GM18507 (cell line): ENCODE measurements around the gene CERS3.

ENCODE experiments used
- DNase-seq: peaks from one replicate; pipeline ENCODE4 v3.0.0; 2011; ENCODE audit warnings: low read depth; ENCODE audit not compliant: insufficient read length; ENCODE audit errors: extremely low spot score
- FAIRE-seq: peaks from 2 replicates; lab custom pipeline; 2011; peaks lifted over from hg19 to GRCh38; lab: Jason Lieb, UNC

CERS3 gene

DNA sequence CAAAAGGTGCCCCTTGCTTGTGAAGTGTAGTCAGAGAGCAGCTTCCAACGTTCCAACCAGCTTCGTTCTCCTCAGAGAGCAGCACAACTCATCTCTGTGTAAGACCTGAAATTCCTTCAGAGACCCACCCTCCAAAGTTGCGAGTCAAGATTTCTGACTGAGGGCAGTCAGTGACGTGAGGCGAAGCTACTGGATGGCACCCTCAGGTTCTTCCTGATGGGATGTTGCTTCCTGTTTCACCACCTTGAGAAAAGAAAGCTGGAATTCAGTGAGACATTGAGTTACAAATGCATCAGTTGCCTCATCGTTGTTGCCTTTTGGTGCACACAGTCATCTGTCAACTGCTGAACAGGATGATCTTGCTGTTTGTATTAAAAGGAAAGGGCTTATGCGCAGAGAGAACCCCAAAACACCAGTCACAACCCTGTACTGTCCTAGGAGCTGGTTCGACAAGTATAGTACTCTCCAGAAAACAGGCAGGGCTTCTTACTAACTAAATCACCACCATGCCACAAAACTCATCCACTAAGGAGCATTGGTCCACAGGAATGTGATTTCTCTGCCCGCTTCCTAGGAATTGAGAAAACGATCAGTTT is at the start of gene CERS3:
TSS of gene CERS3 (minus strand) at position 118 of the 596 bp plus-strand sequence. CDS start 27,101 bp downstream, outside the sequence.
- DNase-seq = no peak
- no peak for FAIRE-seq

DNA sequence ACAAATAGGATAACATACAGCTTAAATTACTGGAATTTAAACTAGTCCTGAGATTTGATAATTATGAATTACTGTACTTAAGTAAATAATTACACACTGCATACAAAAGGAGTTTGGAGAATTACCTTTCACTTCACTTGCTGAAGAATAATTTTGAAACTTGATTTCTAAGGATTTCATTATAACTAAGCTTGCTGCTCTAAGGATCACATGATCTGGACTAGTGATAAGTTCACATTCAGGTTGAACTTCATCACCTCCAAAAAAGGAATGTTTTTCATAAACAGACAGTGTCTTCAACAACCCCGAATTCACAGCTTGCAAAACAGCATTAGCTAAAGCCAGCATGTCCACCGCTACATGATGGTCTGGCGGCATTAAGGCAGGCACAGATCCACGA is 44.8 kb upstream of the CERS3 start:
- DNase-seq (no peak), FAIRE-seq (no peak)

DNA sequence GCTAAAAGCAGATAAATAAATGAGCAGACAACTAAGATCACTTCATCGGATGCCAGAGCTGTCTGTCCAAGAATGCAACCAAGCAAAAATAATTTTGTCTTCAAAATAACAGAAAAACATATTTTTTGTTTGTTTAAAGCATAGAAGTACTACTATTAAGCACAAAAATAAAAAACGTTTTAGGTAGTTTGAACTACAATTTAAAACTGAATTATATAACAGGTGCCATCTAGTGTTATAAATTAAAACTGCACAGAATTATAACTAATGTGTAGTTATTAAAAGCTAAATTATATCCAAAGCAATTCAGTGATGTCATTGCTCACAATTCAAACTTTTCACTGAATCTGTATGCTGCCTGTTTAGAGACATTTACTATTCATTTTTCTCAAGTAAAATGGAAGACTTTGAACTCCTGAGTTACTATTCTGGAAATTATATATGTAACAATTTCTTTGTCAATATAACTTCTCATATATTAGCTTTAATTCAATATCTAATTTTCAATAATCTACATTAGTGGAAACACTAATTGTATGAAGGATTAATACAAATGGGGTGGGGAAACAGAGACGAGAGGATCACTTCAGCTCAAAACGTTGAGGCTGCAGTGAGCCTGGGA is 43.7 kb upstream of the CERS3 start:
- peak; percentile 29 for FAIRE-seq
- DNase-seq = no peak

DNA sequence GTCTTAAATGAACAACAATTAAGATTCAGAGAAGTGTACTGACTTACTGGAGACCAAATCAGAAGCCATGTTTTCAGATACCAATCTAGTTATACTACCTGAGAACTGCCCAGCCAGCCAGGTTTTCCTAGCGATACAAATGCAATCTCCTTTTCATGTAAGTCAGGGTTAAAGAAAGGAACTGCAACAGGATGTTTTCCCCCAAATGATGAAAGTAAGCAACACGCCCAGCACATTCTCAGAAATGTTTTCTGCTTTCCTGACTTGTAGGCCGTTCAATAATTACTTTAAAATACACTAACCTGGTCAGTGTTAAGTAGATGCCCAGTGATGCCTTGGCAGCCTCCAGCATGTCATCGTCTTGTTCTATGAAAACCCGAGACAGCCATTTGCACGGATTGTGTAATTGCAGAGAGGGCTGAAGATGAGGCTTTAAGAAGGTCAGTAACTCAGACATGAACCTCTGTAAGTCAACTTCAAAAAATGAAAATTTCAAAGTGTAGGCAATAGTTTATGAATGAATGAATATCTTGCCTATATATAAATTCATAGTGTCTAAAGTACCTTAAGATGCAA is 42.9 kb upstream of the CERS3 start:
- no peak for FAIRE-seq
- DNase-seq = no peak

DNA sequence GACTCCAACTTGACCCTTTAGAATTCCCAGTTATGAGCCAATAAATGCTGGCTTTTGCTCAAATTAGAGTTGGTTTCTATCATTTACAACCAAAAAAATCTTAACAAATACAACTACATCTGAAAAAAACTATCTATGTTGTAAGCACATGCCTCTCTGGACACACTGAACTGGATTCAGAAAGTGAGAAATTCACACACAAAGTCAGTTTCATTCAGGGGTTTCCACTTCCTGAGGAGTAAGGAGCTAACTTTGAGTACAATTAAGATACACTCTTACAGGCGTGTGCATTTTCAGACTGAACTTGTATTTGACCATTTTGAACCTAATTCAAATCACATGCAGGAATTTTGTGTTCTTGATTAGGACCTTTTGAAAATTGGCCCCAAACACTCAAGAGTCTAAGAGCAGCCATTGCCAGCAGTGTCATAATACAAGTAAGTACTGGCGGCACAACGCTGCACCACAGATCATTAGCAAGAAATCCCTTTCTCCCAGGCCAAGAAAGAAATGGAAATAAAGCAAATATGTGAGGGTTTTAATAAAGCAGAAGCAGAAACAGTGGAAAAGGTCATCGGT is 42.1 kb upstream of the CERS3 start:
- DNase-seq (no peak), FAIRE-seq (no peak)

DNA sequence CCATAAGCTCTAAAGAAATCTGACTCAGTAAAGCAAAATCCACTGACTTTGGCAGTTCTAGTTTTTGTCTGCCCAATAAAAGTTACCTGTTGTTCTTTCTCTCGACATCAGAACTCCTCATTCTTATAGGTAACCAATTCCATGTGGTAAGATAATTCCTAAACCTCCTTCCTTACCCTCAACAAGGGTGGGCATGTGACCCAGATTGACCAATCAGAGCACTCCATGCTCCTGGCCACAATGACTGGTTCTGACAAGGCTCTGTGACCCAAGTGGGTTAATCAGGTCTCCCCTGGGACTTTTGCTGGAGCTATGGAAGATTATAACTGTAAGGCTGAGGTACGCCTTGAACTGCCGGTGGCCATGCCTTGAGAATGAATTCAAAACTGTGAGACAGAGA is 41.5 kb upstream of the CERS3 start:
- no peak for FAIRE-seq
- no peak for DNase-seq

DNA sequence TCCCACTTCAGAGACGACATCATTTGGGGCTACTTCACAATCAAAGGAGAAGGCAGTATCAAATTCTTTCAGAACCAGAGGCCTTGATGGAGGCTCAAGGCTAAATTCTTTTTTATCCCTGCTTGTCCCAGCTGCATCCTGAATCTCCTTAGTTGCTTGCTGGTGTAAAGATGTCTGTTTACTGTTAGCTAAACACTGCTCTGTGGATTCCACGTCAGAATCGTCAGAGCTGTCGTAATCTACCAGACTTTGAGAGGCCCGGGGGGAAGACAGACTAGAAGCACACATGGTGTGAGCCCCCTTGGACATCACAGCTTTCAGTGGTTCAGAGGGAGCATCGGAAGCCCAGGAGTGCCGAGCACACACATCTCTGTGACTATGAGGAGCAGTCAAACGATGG is 40.6 kb upstream of the CERS3 start:
- no peak for DNase-seq
- FAIRE-seq = no peak

DNA sequence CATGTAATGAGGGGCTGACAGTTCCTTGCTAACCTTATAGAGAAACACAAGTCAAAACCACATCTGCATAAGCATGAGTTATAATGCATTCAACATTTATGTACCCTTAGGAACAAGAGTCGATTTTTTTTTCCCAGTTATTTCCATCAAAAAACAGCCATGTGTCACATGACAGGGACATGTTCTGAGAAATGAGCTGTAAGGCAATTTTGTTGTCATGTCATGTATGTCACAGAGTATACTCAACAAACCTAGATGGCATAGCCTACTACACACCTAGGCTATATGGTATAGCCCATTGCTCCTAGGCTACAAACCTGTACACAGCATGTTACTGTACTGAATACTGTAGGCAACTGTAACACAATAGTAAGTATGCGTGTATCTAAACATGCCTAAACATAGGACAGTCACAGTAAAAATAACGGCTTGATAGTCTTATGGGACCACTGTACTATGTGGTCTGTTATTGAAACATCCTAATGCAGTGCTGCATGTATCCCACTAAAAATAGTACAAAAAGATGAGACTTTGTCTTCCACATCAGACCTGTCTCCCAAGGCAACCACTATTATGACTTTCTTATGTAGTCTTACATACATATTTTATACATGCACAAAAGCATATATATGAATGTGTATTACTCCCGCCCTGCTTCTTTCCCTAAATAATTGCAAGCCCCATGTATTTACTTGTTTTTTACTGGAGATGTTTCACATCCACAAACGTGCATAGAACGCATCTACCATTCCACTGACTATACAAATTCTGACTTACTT is 38.3 kb upstream of the CERS3 start:
- FAIRE-seq = no peak

DNA sequence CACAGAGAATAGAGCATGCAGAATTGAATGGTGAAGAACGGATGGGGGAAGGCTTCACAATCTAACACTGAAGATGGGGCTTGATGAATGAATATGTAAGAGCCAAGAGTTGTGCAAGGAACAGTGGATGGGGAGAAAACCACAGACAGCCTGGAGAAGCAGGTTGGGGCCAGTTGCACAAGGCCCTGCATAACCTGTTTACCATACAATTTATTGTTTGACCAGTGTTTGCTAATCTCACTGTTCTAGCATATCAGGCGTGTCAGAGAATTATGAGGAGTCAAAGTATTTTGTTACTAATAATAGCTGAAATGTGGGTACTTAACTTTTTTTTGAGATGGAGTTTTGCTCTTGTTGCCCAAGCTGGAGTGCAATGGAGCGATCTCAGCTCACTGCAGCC is 36.8 kb upstream of the CERS3 start:
- DNase-seq (no peak), FAIRE-seq (no peak)

More for the DNA sequence above, 38.3 kb upstream of the CERS3 start:
- no peak for DNase-seq

DNA sequence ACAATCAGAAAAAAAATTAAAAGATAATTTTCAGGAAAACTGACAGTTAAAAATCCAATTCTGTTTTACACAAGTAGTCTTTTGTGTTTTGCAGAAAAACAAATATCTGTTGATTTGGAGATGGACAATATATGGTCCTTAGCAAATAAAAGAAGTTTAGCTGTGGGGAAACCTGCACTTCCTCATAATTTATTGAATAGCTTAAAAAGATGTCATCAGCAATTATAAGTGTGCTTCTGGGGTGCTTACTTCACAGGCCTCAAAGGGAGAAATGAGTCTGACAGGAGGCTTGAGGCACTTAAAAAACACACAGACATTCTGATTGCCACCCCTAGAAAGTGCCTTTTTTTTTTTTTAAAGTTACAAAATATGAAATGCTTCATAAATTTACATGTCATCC is 31.6 kb upstream of the CERS3 start:
- DNase-seq (no peak), FAIRE-seq (no peak)

DNA sequence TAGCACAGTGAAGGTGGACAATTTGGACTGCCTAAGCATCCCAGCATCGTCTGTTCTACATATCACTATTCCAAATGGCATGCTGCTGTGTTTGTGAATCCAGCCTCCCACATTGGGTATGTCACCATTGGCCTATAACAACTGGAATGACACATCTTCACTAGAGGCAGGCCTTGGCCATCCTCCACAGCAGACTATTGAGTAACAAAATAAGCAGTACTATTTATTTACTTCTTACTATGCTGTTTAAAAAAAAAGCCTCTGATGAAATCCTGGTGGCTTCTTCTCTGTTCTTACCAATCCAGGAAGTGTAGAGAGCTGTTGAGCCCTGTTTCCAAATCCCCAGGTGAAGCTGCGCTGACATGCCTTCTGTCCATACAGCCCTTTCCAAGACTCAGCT is 30.6 kb upstream of the CERS3 start:
- FAIRE-seq (no peak), DNase-seq (no peak)

DNA sequence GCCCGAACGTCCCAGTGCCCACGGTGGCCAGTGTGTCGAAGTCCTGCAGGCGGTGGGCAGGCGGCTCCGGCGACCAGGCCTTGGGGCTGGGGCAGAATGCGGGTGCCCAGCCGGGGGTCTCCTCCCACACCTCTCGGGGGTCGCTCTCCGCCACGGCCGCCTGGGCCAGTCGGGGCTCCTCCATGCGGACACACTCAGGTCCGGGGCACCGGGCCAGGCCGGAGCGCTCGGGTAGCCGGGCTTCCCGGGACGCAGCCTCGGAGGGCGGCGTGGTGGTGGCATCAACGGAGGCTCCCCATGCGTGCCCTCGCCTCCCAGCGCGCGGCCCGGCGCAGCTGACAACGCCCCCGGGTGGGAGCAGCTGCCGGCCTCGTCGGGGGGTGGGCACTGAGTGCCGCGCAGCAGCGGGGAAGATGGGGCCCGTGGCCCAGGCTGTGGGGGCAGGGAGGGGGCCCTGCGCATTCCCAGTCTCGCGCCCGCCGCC is 30.1 kb upstream of the CERS3 start:
- FAIRE-seq (no peak), DNase-seq (no peak)

DNA sequence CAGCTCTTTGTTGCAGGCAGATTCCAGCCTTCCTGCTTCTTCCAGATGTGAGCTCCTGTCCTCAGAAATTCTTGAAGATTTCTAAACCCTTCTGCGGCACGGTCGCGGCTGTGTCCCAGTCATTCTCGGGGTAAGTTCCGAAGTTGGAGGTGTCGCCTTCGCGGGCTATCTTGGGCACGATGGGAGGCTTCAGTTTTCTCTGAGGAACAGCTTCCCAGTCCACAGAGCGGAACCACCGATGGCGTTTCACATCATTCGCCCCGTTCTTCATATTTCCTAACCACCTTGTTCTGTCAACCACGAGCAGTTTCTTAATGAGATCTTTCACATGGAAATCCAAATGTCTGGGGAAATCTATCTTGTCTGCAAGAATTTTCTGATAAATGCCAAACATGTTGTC is 24.7 kb upstream of the CERS3 start:
- DNase-seq = no peak
- FAIRE-seq = no peak

DNA sequence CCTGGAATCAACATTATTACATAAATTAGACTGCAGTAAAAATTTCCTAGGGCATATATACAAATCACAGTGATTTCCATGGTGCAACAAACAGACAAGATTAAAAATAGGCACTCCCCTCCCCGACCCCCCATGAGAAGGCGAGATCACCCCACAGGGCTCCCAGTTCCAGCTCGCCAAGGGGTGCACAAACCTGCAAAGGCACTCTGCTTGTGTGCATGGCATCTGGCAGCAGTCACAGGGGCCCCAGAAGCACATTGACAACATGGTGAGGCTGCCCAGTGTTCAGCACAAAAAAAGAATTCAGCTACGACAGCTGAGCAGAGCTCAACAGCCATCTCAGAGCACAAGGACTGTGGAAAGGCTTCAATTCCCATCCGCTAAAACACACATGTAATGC is 19.2 kb upstream of the CERS3 start:
- DNase-seq (no peak), FAIRE-seq (no peak)

DNA sequence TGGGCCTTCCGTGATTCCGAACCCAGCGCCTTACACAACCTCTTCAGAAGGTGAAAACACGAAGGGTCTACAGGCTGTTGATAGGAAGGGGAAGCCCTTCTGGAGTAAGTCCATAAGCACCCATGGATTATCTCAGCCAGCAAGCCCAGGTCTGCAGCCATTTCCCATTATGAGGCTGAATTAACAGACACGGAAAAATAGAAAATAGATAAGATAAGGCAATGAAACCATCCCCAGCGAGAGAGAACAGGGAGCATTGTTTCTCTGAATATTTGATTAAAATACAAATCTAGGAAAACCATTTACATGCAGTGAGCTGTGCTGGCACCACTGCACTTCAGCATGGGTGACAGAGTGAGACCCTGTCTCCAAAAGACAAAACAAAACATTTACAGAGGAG is 16.2 kb upstream of the CERS3 start:
- no peak for FAIRE-seq
- no peak for DNase-seq

DNA sequence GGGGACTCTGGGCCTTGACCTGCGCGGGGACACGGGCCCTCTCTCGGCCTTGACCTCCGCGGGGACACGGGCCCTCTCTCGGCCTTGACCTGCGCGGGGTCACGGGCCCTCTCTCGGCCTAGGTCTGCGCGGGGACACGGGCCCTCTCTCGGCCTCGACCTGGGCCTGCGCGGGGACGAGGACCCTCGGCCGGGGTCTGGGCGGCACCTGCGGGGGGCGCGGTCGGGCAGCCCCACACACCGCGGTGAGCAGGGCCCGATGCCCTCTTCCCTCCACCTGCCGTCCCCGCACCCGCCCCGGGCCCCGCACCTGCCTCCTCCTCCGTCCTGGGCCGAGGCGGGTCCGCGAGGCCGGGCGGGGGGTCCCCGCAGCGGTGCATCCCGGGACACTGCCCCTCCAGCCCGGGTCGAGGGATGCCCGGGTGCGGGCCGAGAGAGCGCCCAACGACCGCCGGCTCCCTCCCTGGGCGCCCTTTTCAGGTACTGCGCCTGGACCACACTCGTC is 15.6 kb upstream of the CERS3 start:
- no peak for FAIRE-seq
- no peak for DNase-seq

DNA sequence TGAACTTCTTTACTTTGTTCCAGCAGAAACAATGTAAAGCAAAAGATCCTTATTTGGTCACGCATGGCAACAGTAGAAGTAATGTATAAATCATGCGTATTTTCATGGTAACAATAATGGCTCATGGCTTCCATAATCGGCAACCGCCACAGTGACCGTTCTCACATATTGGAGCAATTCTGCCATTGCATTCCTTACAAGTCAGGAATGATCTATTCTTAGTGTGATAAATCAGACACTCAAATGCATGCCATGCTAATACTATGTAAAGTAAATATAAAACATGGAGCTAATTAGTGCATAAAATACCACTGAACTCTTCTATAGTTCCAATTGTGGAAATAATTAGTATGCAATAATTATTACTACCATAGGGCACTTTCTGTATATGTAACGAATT is 13.5 kb upstream of the CERS3 start:
- FAIRE-seq = no peak
- no peak for DNase-seq

DNA sequence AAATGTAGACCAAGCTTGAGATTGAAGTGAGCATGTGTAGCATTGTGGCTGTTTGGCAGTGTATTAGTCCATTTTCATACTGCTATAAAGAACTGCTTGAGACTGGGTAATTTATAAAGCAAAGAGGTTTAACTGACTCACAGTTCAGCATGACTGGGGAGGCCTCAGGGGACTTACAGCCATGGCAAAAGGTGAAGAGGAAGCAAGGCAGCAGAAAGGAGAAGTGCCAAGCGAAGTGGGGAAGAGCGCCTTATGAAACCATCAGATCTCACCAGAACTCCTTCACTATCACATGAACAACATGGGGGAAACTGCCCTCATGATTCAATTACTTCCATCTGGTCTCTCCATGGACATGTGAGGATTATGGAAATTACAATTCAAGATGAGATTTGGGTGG is 8.6 kb upstream of the CERS3 start:
- no peak for DNase-seq
- no peak for FAIRE-seq

DNA sequence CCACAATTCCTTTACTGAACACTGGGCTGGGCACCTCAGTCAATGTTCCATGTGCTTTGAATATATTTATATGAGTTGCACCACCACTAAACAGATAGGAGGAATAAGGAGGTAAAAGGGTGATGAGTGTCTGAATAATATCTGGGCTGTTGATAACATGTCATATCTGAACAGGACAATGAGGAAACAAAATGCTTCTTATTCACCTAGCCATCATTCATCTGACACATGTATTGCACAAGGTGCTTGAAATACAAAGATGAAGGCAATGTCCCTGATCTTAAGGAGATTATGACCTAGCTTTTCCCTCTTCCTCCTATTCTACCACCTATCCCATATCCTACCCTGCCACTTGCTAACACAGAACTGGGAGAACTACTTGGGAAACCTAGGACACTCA is 8.0 kb upstream of the CERS3 start:
- FAIRE-seq = no peak
- no peak for DNase-seq

DNA sequence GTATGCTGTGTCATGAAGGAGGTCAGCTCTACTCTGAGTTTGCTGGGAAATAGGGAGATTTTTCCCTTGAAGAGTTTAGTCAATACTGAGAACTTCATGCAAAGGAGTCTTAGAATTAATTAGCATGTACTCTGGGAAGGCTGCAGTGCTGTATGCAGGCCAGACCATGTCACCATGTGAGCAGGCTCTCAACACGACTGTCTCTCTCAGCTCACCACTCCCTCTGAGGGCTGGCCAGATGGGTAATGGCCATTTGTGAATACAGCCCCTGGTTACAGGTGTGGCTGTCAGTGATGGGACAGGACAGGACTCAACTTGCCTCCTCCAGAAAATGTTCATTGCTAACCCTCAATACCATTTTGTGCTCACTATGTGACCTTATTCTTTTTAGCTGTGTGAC is 5.1 kb upstream of the CERS3 start:
- FAIRE-seq (no peak), DNase-seq (no peak)
